Endothelial cell of umbilical vein (primary cell): ENCODE results near the gene FBLN7.

ENCODE experiments used
- EZH2 ChIP-seq: IDR thresholded peaks from 2 replicates; pipeline ENCODE4 v1.6.1; 2012; ENCODE audit warnings: borderline replicate concordance, low read depth, mild to moderate bottlenecking, moderate library complexity, low read length, inconsistent platforms; ENCODE audit not compliant: severe bottlenecking
- FOS ChIP-seq: IDR thresholded peaks from 2 replicates; pipeline ENCODE4 v1.6.1; 2011; ENCODE audit warnings: mild to moderate bottlenecking, low read length, moderate library complexity, borderline replicate concordance; ENCODE audit not compliant: insufficient read depth
- TF ChIP-seq, protein P1 (sequence below), 2 donors: IDR thresholded peaks; 1 replicate in 1 of 2; 2 replicates in 1 of 2; pipeline ENCODE4 v1.5.1; 2011; ENCODE audit warnings: low read length in 2 of 2, mild to moderate bottlenecking in 2 of 2, moderate library complexity in 2 of 2, control low read depth in 1 of 2, inconsistent platforms in 1 of 2, low read depth in 1 of 2; ENCODE audit not compliant: insufficient read depth in 1 of 2; ENCODE audit errors: extremely low read depth in 1 of 2

- TF ChIP-seq FOS (no peak), EZH2 (no peak)
- TF ChIP-seq, protein P1, sequence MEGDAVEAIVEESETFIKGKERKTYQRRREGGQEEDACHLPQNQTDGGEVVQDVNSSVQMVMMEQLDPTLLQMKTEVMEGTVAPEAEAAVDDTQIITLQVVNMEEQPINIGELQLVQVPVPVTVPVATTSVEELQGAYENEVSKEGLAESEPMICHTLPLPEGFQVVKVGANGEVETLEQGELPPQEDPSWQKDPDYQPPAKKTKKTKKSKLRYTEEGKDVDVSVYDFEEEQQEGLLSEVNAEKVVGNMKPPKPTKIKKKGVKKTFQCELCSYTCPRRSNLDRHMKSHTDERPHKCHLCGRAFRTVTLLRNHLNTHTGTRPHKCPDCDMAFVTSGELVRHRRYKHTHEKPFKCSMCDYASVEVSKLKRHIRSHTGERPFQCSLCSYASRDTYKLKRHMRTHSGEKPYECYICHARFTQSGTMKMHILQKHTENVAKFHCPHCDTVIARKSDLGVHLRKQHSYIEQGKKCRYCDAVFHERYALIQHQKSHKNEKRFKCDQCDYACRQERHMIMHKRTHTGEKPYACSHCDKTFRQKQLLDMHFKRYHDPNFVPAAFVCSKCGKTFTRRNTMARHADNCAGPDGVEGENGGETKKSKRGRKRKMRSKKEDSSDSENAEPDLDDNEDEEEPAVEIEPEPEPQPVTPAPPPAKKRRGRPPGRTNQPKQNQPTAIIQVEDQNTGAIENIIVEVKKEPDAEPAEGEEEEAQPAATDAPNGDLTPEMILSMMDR (IDR thresholded peaks at IDR 0.05; ENCODE audit: extremely low read depth in 1 of 2, insufficient read depth in 1 of 2, low read depth in 1 of 2, low read length in 2 of 2): no peak
These were observed 59.7 kb downstream of the FBLN7 start for GRCh38 chr2:112197868-112198267.
